Body of pancreas (tissue), 4 donors: ENCODE results near the gene SPNS1.
A peak's percentile ranks its signal among the peaks of the same experiment; 100 is the strongest.

ENCODE experiments used
- CTCF ChIP-seq, 7 experiments: fragments of 450-650 bp in 4 of 7; fragments of 200-600 bp in 3 of 7; sonication (generic) in 3 of 7; IDR thresholded peaks; one replicate each; pipeline ENCODE4 v1.5.1; 2016 to 2019; ENCODE audit warnings: antibody characterized with exemption in 7 of 7
- POLR2A ChIP-seq, 3 donors: fragments of 450-650 bp; IDR thresholded peaks; one replicate each; pipeline ENCODE4 v1.6.1; 2016; ENCODE audit warnings: antibody characterized with exemption in 3 of 3, mild to moderate bottlenecking in 2 of 3

- TF ChIP-seq CTCF (IDR thresholded peaks at IDR 0.05) = no peak
- peak; percentile 15 to 75 (median 74) for TF ChIP-seq POLR2A (IDR thresholded peaks at IDR 0.05)
Observed at GRCh38 chr16:28925386-28926228, 49.0 kb upstream of the SPNS1 start.
